ENCODE measurements around the gene ZNF764.

The ZNF764 gene

GRCh38 chr16:30569746-30570635, 11.8 kb upstream of the ZNF764 start:
- no peak for DNase-seq

- no peak for DNase-seq
These were observed 11.1 kb upstream of the ZNF764 start for GRCh38 chr16:30569281-30569680.

- DNase-seq = no peak
These were observed 9.9 kb upstream of the ZNF764 start for GRCh38 chr16:30567991-30568638.

- no peak for DNase-seq
These were observed 9.2 kb upstream of the ZNF764 start for GRCh38 chr16:30567160-30567990.

GRCh38 chr16:30566531-30566930, 8.4 kb upstream of the ZNF764 start:
- no peak for DNase-seq

DNA sequence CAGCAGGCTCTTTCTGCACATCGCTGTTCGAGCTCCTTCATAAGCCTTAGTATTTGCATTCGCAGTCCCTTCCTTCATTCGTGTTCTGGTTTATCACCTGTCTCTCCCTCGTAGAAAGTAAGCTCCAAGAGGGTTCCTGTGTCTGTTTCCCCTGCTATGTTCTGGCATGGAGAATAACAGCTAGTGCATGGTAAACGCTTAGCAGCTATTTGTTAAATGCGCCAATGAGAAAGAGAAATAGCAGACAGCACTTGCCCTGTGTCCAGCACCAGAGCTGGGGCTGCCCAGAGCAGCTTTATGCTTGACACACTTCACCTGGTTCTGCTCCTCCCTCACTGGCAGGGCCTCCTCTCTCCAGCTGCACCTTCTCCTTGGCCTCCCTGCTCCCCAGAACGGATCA, 7.8 kb upstream of the ZNF764 start:
- no peak for DNase-seq

- no peak for DNase-seq
These were observed 7.4 kb upstream of the ZNF764 start for GRCh38 chr16:30565526-30565925.

DNA sequence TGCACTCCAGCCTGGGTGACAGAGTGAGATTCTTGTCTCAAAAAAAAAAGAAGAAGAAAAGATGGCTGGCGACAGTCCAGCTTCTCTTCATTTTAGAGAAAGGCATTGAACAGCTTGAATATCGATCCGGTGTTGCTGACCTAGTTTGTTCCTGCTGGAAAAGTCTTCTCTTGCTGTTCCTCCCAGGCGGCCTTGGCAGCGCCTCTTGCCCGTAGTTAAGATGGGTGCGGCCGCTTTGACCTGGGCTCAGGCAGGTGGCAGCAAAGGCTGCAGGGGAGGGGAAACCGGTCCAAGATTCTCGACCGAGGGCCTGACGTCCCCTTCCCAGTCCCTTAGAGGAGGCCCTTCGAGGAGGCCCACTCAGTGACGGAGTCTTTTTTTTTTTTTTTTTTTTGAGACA, 3.8 kb upstream of the ZNF764 start:
- DNase-seq = no peak

- DNase-seq = no peak
These were observed 3.1 kb upstream of the ZNF764 start for GRCh38 chr16:30561089-30561816.

DNA sequence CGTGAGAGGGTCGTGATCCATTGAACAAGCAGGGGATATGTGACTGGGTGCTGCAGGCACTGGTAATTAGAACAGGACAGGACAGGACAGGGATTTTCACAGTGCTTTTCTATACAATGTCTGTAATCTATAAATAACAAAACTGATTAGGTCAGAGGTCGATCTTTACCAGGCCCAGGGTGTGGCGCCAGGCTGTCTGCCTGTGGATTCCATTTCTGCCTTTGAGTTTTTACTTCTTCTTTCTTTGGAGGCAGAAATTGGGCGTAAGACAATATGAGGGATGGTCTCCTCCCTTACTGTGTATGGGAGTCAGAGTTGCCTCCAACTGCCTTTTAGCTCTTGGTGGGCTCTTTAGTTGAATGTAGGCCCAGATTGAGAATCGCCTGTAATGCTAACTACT, 1.5 kb upstream of the ZNF764 start:
- no peak for DNase-seq

DNA sequence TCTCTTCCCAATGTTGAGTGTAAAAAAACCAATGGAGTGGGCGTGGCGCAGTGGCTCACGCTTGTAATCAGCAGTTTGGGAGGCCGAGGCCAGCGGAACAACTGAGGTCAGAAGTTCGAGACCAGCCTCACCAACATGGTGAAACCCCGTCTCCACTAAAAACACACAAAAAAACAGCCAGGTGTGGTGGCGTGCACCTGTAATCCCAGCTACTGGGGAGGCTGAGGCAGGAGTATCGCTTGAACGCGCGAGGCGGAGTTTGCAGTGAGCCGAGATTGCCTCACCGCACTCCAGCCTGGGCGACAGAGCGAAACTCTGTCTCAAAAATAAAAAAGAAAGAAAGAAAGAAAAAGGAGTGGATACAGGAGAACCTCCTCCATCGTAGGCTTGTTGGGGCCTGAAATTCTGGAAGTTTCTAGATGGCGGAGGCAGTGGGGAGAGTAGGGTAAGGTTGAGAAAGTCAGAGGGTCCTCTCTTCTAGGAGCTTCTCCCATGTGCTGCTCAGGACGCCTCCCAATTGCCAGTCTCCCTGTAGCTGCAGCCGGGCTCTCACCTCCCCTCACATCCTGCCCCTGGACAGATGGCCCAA, 709 bp upstream of the ZNF764 start:
- no peak for DNase-seq

- no peak for DNase-seq
These were observed 542 bp downstream of the ZNF764 start for GRCh38 chr16:30557707-30557956.

GRCh38 chr16:30556125-30556473, 2.1 kb downstream of the ZNF764 start:
- no peak for DNase-seq

DNA sequence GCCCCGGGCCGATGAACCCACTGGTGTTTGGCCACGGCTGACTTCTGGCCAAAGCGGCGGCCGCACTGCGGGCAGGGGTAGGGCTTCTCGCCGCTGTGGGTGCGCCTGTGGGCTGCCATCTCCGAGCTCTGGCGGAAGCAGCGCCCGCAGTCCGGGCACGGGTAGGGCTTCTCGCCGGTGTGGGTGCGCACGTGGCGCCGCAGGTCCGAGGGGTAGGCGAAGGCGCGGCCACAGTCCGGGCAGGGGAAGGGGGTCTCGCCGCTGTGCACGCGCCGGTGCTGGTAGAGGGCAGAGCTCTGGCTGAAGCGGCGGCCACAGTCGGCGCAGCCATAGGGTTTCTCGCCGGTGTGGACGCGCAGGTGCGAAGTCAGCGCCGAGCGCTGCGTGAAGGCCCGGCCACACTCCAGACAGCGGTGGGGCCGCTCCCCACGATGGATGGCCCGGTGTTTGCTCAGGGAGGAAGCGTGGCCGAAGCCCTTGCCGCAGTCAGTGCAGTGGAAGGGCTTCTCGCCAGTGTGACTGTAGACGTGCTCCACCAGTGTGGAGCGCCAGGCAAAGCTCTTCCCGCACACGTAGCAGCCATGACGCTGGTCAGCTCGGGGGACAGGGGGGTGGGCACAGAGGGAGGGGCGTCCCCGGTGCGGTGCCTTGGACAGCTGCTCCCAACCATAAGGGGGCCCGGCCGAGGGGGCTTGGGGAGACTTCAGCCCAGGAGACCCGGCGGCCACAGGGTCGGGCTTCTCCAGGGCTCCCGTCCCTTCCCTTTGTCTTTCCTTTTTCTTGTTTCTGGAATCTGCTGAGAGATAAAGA, 2.7 kb downstream of the ZNF764 start:
- no peak for DNase-seq

GRCh38 chr16:30554557-30555314, 3.4 kb downstream of the ZNF764 start:
- DNase-seq = no peak

GRCh38 chr16:30553393-30553899, 4.7 kb downstream of the ZNF764 start:
- DNase-seq = no peak

DNA sequence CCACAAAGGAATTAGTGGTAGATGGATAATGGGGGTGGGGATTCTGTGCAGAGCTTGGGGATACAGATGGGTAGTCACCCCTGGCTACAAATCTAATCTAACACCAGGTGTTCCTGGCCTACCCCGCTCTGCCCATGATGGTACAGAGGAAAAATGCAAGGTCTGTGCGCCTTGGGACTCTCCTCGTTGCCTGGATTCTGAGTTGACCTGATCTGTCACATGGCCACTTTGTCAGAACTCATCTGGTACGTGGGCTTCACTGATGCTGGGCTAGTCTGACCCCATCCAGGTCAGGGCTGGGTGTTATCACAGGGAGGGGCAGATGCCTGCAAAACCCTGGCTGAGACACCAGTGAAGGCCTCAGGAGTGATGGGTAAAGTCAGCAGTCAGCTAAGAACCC, 5.2 kb downstream of the ZNF764 start:
- no peak for DNase-seq

- DNase-seq = no peak
These were observed 6.4 kb downstream of the ZNF764 start for GRCh38 chr16:30551781-30552180.

GRCh38 chr16:30548416-30549253, 9.5 kb downstream of the ZNF764 start:
- no peak for DNase-seq

DNA sequence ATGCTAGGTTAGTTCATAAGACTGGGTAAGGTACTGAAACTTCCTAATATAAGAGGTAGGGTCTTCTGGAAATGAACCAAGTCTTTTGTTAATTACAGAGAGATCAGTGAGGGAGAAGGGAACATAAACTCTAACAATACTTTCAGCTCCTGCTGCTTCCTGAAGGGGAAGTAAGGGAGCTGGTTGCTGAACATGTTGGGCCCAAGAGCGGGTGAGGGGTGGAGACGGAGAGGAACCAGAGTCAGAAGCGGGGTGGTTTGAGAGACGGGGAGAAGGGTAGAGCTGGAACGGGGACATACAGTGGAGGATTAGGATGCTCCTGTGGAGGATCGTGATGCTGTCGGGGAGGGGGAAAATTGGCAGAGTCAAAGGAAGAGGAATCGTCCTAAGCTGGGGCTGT, 12.1 kb downstream of the ZNF764 start:
- DNase-seq = no peak

Measured in SHP77 treated with DMSO at 0.1 percent for 48 hours (cell line).